Left renal cortex interstitium (tissue), 4 donors: ENCODE results near the gene LTBP1. TPM values are rescaled to one million over a fixed set of nuclear protein-coding genes. Genes with fewer than 3 reads are reported as not detected.
"Not testable (repeated sequence)": the region's sequence is repeated elsewhere in the genome, so short reads cannot be mapped to it uniquely, and the experiment has no call there.

Experiments
- DNase-seq, 4 donors: peaks; one replicate each; pipeline ENCODE4 v3.0.0-alpha.2; 2013; ENCODE audit warnings: low read depth in 4 of 4, low spot score in 2 of 4, missing footprints in 1 of 4
- polyA plus RNA-seq, 4 donors: library from polyadenylated mRNA; unstranded; fragments of 120-200 nt; gene quantifications; one replicate each; pipeline ENCODE4 v1.2.1, GENCODE V29; 2013; ENCODE audit not compliant: insufficient read length in 4 of 4

Gene LTBP1
- polyA plus RNA-seq, 4 donors: 65.7 to 85.2 (median 76.3) TPM

- DNase-seq: no peak
These were observed 83.6 kb downstream of the LTBP1 start for GRCh38 chr2:33030326-33030725.

GRCh38 chr2:33032245-33032644 lies 85.5 kb downstream of the LTBP1 start:
- no peak for DNase-seq

GRCh38 chr2:33033606-33034081 lies 86.9 kb downstream of the LTBP1 start:
- DNase-seq: peak in 1 of 4 donors; percentile 59

GRCh38 chr2:33034784-33035183 lies 88.0 kb downstream of the LTBP1 start:
- DNase-seq: no peak

- no peak for DNase-seq
These were observed 91.5 kb downstream of the LTBP1 start for GRCh38 chr2:33038230-33038629.

- DNase-seq: no peak
These were observed 92.0 kb downstream of the LTBP1 start for GRCh38 chr2:33038799-33039198.

GRCh38 chr2:33040541-33040940 lies 93.8 kb downstream of the LTBP1 start:
- no peak for DNase-seq

GRCh38 chr2:33042265-33042664 lies 95.5 kb downstream of the LTBP1 start:
- no peak for DNase-seq

- no peak for DNase-seq
These were observed 96.1 kb downstream of the LTBP1 start for GRCh38 chr2:33042819-33043218.

GRCh38 chr2:33047939-33048338 lies 101.2 kb downstream of the LTBP1 start:
- no peak for DNase-seq

- DNase-seq: no peak
These were observed 105.0 kb downstream of the LTBP1 start for GRCh38 chr2:33051586-33052360.

GRCh38 chr2:33052361-33052735 lies 105.6 kb downstream of the LTBP1 start:
- DNase-seq: no peak

- DNase-seq: not testable (repeated sequence)
These were observed 106.0 kb downstream of the LTBP1 start for GRCh38 chr2:33052795-33053194.

- DNase-seq: no peak
These were observed 109.4 kb downstream of the LTBP1 start for GRCh38 chr2:33056170-33056569.

GRCh38 chr2:33057307-33058028 lies 110.7 kb downstream of the LTBP1 start:
- DNase-seq: not testable (repeated sequence)

- peak in 3 of 4 donors; percentile 55 to 66 (median 66) for DNase-seq
These were observed 112.1 kb downstream of the LTBP1 start for GRCh38 chr2:33058716-33059470.

GRCh38 chr2:33059471-33060156 lies 112.9 kb downstream of the LTBP1 start:
- no peak for DNase-seq

- DNase-seq: no peak
These were observed 113.7 kb downstream of the LTBP1 start for GRCh38 chr2:33060405-33060804.

GRCh38 chr2:33062665-33063250 lies 116.0 kb downstream of the LTBP1 start:
- DNase-seq: no peak

- no peak for DNase-seq
These were observed 117.6 kb downstream of the LTBP1 start for GRCh38 chr2:33064349-33064801.
